Pancreas (tissue), 10 donors: Measurements from ENCODE around the gene UGT1A8. TPM values are rescaled to one million over a fixed set of nuclear protein-coding genes. Genes with fewer than 3 reads are reported as not detected.

ENCODE experiments used
- ATAC-seq, 4 donors: fragments of 200-7000 bp; cut with Tn5 transposase; one replicate each; pipeline versions ENCODE4 v1.8.0 to v1.9.1; 2020; ENCODE audit warnings: mild to moderate bottlenecking in 4 of 4, moderate library complexity in 4 of 4
- DNase-seq, 6 donors: peaks; one replicate each; pipeline ENCODE4 v3.0.0-alpha.2; 2020
- FAIRE-seq: peaks from 2 replicates; lab custom pipeline; 2012; peaks lifted over from hg19 to GRCh38; lab: Jason Lieb, UNC
- H3K27ac ChIP-seq, 4 donors: fragments of 200-600 bp; sonication (generic); 1 replicate in 3 of 4; 2 replicates in 1 of 4; pipeline versions ENCODE4 v1.5.0 to v1.8.0; 2020
- H3K27me3 ChIP-seq, 4 donors: fragments of 200-600 bp; one replicate each; pipeline ENCODE4 v1.8.0; 2021
- H3K36me3 ChIP-seq, 3 donors: fragments of 200-600 bp; sonication (generic) in 1 of 3; one replicate each; pipeline versions ENCODE4 v1.5.0 to v1.8.0; 2020 to 2021
- H3K4me1 ChIP-seq, 3 donors: fragments of 200-600 bp; one replicate each; pipeline ENCODE4 v1.8.0; 2021
- H3K4me3 ChIP-seq, 4 donors: fragments of 200-600 bp; sonication (generic) in 2 of 4; one replicate each; pipeline versions ENCODE4 v1.5.0 to v1.8.0; 2020 to 2021
- H3K9me3 ChIP-seq, 4 donors: fragments of 200-600 bp; one replicate each; pipeline ENCODE4 v1.8.0; 2021
- CTCF ChIP-seq, 4 donors: fragments of 200-600 bp; sonication (generic) in 3 of 4; IDR thresholded peaks; one replicate each; pipeline versions ENCODE4 v1.5.0 to v1.8.0; 2021; ENCODE audit warnings: antibody characterized with exemption in 4 of 4
- WGBS, 2 donors: extraction: QIAGEN DNeasy Blood & Tissue Kit; methylation state at CpG; one replicate each; pipeline ENCODE4 v1.1.7; 2013; 5-methylcytosine and 5-hydroxymethylcytosine counted together
- intact Hi-C, 3 donors: fragments of 100-400 bp; cut with DNase I; formaldehyde crosslinking; loops; one replicate each; pipeline versions ENCODE4 v1.11.1 to v1.14.2; 2022
- polyA plus RNA-seq, 2 donors: library from polyadenylated mRNA; stranded (reverse); fragments of 200-250 nt; gene quantifications; one replicate each; pipeline ENCODE4 v1.2.3, GENCODE V29; 2013
- total RNA-seq, 6 donors: library from RNA; stranded (reverse); fragmentation: NEBNext Ultra II Directional in 4 of 6; extraction: Animal tissue kit (Norgen Biotek cat#: 25700) in 4 of 6; gene quantifications; one replicate each; pipeline versions ENCODE4 v1.2.1 to v1.2.4, GENCODE V29; 2021 to 2023
- donor health status: healthy with polysubstance abuse.
- donor health status: DM: no; HTN: no; CAD: no; lungs with moderate emphysema.
- donor health status: DM: no; HTN: no; CAD: no.
- donor health status: control.
- donor health status: control.
- donor health status: Bipolar disorder and iron deficiency.
- donor health status: DM: yes; HTN: yes; CAD: no.
- donor health status: DM: no; HTN: no; CAD: no.
- donor health status: DM: no; HTN: no; CAD: no.
- donor health status: DM: yes; HTN: yes; CAD: no.

The UGT1A8 gene
- total and polyA plus RNA-seq, 8 donors, result 0.12 TPM; not detected in 7

GRCh38 chr2:233779722-233780121, 162.3 kb downstream of the UGT1A8 start:
- H3K4me3 ChIP-seq, result no peak overlapping the region
- FAIRE-seq, result no peak
- no peak for TF ChIP-seq CTCF (IDR thresholded peaks at IDR 0.05)
- no peaks in the 10 kb centered on the region for H3K9me3 ChIP-seq
- DNase-seq, result no peak
- H3K4me1 ChIP-seq, result no peaks in the 10 kb centered on the region
- no peaks in the 10 kb centered on the region for H3K27me3 ChIP-seq
- no peak overlapping the region for H3K27ac ChIP-seq
- H3K36me3 ChIP-seq, result no peaks in the 10 kb centered on the region
- ATAC-seq, result no peak
- intact Hi-C loops, result no loop called here
- 72 to 81% methylated on average over 4 of the region's 4 CpGs for whole genome bisulfite sequencing, 2 donors

GRCh38 chr2:233780771-233781170, 163.3 kb downstream of the UGT1A8 start:
- intact Hi-C loops, result no loop called here
- no peak for DNase-seq
- 71 to 83% methylated on average over 4 of the region's 4 CpGs for WGBS, 2 donors
- Histone ChIP-seq H3K9me3 (no peaks in the 10 kb centered on the region), H3K4me1 (no peaks in the 10 kb centered on the region), H3K36me3 (no peaks in the 10 kb centered on the region), H3K27me3 (no peaks in the 10 kb centered on the region), H3K27ac (no peak overlapping the region), H3K4me3 (no peak overlapping the region)
- ATAC-seq, result no peak
- no peak for TF ChIP-seq CTCF (IDR thresholded peaks at IDR 0.05)
- FAIRE-seq, result no peak

- DNase-seq (no peak), ATAC-seq (no peak), FAIRE-seq (no peak)
- intact Hi-C loops, result no loop called here
- Histone ChIP-seq H3K27ac (no peak overlapping the region), H3K36me3 (no peaks in the 10 kb centered on the region), H3K9me3 (no peaks in the 10 kb centered on the region), H3K4me3 (no peak overlapping the region), H3K27me3 (no peaks in the 10 kb centered on the region), H3K4me1 (no peaks in the 10 kb centered on the region)
- TF ChIP-seq CTCF (IDR thresholded peaks at IDR 0.05), result no peak
- 85 to 89% methylated on average over 7 of the region's 7 CpGs for WGBS, 2 donors
Measured at GRCh38 chr2:233789554-233789953, 172.1 kb downstream of the UGT1A8 start.

- FAIRE-seq, result no peak
- Histone ChIP-seq H3K27me3 (no peaks in the 10 kb centered on the region), H3K9me3 (no peaks in the 10 kb centered on the region), H3K4me1 (no peaks in the 10 kb centered on the region), H3K27ac (no peak overlapping the region), H3K4me3 (no peak overlapping the region), H3K36me3 (no peaks in the 10 kb centered on the region)
- no peak for TF ChIP-seq CTCF (IDR thresholded peaks at IDR 0.05)
- 68 to 72% methylated on average over 18 of the region's 18 CpGs for WGBS, 2 donors
- no peak for ATAC-seq
- intact Hi-C loops, result no loop called here
- no peak for DNase-seq
Measured at GRCh38 chr2:233791151-233791882, 173.9 kb downstream of the UGT1A8 start.

GRCh38 chr2:233791883-233792329, 174.5 kb downstream of the UGT1A8 start:
- FAIRE-seq (no peak), DNase-seq (no peak)
- no peaks in the 10 kb centered on the region for H3K4me1 ChIP-seq

More at GRCh38 chr2:233791883-233792329, 174.5 kb downstream of the UGT1A8 start:
- no peaks in the 10 kb centered on the region for H3K36me3 ChIP-seq
- no peak for ATAC-seq
- no peaks in the 10 kb centered on the region for H3K27me3 ChIP-seq
- WGBS, 2 donors, result 60% methylated on average over 8 to 9 of the region's 9 CpGs
- H3K9me3 ChIP-seq, result no peaks in the 10 kb centered on the region
- H3K4me3 ChIP-seq, result no peak overlapping the region
- intact Hi-C loops, result no loop called here
- no peak for TF ChIP-seq CTCF (IDR thresholded peaks at IDR 0.05)
- no peak overlapping the region for H3K27ac ChIP-seq
